ENCODE data around the gene ETFA.
A peak's percentile ranks its signal among the peaks of the same experiment; 100 is the strongest.

Gene ETFA

DNA sequence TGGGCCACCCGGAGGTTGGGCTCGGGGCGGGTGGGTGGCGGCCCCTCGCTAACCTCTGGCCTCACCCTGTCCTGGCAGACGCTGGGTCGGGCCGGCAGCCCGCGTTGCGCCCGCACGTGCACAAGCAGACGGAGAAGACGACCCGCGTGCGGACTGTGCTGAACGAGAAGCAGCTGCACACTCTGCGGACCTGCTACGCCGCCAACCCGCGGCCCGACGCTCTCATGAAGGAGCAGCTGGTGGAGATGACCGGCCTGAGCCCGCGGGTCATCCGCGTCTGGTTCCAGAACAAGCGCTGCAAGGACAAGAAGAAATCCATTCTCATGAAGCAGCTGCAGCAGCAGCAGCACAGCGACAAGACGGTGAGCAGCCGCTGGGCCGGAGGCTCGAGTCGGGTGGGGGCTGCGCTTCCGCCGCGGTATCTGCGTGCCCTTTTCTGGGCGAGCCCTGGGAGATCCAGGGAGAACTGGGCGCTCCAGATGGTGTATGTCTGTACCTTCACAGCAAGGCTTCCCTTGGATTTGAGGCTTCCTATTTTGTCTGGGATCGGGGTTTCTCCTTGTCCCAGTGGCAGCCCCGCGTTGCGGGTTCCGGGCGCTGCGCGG lies 29.0 kb upstream of the ETFA start:
- no peak overlapping the region for H3K4me3 ChIP-seq (ENCODE audit: low read depth, low read length)
- DNase-seq (ENCODE audit: low read depth), result no peak
- TF ChIP-seq CTCF (IDR thresholded peaks at IDR 0.05; ENCODE audit: control insufficient read depth, extremely low read depth, insufficient read depth), result no peak

GRCh38 chr15:76339305-76340197 lies 28.3 kb upstream of the ETFA start:
- TF ChIP-seq CTCF (IDR thresholded peaks at IDR 0.05; ENCODE audit: control insufficient read depth, extremely low read depth, insufficient read depth), result no peak
- DNase-seq (ENCODE audit: low read depth), result no peak
- no peak overlapping the region for H3K4me3 ChIP-seq (ENCODE audit: low read depth, low read length)

DNA sequence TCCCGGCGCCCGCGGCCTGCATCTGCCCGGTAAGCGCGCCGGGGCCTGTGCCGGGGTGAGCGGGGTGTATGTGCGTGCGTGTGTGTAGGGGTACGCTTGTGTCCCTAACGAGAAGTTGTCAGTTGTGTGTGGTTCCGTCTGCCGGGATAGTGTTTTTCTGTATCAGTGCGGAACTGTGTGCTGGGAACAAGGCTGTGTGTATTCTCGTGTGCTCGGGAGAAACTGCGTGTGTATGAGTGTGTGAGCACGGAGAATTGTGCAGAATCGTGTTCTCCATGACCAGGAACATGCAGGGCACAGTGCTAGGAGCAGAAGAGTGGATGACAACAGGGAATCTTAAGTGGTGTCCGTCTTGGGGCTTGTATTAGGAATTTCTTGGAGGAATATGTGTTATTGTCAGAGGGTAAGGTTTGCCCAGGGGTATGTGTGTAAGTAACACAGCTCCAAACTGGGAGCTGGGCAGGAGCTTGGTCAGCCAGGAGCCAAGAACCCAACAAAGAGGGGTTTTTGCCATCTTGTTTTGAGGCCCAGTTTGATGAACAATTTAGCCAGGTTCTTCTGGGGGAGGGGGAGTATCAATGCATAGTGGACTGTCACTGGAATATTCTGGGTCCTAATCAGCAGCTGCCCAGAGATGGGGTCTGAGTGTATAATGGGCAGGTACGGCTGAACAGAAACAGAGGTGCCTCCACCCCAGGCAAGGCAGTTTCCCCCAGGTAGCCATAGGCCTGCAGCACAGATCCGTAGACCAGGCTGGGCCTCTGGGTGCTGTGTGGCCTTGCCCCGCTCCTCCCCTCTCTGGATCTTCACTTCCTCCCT lies 27.4 kb upstream of the ETFA start:
- no peak overlapping the region for H3K4me3 ChIP-seq (ENCODE audit: low read depth, low read length)
- no peak for DNase-seq (ENCODE audit: low read depth)
- no peak for TF ChIP-seq CTCF (IDR thresholded peaks at IDR 0.05; ENCODE audit: control insufficient read depth, extremely low read depth, insufficient read depth)

- DNase-seq (ENCODE audit: low read depth), result no peak
- H3K4me3 ChIP-seq (ENCODE audit: low read depth, low read length), result peak overlapping the region; percentile 60
- TF ChIP-seq CTCF (IDR thresholded peaks at IDR 0.05; ENCODE audit: control insufficient read depth, extremely low read depth, insufficient read depth), result no peak
Measured at GRCh38 chr15:76337696-76338485, 26.6 kb upstream of the ETFA start.

DNA sequence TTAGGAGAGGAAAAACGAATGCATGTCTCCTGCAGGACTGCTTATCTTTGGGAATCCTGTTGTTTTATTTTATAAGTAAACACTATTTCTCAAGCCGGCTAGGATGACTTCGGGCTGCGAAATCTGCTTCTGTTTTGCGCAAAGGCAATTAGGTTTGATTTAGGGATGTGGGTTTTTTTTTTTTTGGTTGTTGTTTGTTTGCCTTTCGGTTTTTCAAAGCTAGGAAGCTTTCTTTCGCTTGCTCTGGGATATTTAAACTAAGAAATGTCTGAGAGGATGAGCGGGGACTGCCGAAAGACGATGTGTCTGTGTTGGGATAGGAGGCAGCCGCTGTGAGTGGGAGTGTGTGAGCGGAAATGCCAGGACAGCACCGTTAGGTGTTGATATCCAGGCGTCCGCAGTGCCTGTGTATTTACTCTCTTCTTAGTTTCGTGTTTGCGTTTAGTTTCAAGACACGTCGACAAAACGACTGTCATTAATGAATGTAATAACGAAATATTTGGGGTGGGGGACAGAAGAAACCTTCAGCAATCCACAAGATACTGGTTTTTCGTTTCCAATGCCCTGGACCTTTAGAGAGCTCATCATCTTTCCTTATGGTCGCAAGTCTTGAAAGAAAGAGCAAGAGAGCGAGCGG lies 25.9 kb upstream of the ETFA start:
- H3K4me3 ChIP-seq (ENCODE audit: low read depth, low read length), result peak overlapping the region; percentile 60
- TF ChIP-seq CTCF (IDR thresholded peaks at IDR 0.05; ENCODE audit: control insufficient read depth, extremely low read depth, insufficient read depth), result no peak
- no peak for DNase-seq (ENCODE audit: low read depth)
